ENCODE measurements around the gene CCDC171.
A peak's percentile ranks its signal among the peaks of the same experiment; 100 is the strongest.

- peak; percentile 75 for TF ChIP-seq CTCF (IDR thresholded peaks at IDR 0.05)
- no peak for TF ChIP-seq ZFX (IDR thresholded peaks at IDR 0.05; ENCODE audit: borderline replicate concordance)
These were observed 54.0 kb downstream of the CCDC171 start for GRCh38 chr9:15606643-15607472.

Data from 22Rv1 (cell line).